H9 (cell line): ENCODE data around the gene MAN1A1. TPM values are rescaled to one million over a fixed set of nuclear protein-coding genes. Genes with fewer than 3 reads are reported as not detected.

ENCODE experiments used
- DNase-seq: peaks from one replicate; pipeline ENCODE4 v3.0.0-alpha.2; 2017
- H2AFZ ChIP-seq: one replicate; pipeline ENCODE4 v1.6.1; 2013; ENCODE audit warnings: mild to moderate bottlenecking, low read length, control low read depth, moderate library complexity
- H2AK5ac ChIP-seq: 2 replicates; pipeline ENCODE4 v1.6.1; 2013; ENCODE audit warnings: low read length, control low read depth, mixed read lengths; ENCODE audit not compliant: insufficient read length
- H2BK120ac ChIP-seq: one replicate; pipeline ENCODE4 v1.6.1; 2013; ENCODE audit warnings: low read depth, mild to moderate bottlenecking, low read length, control low read depth, inconsistent platforms; ENCODE audit not compliant: poor library complexity, severe bottlenecking
- H2BK12ac ChIP-seq: 2 replicates; pipeline ENCODE4 v1.6.1; 2013; ENCODE audit warnings: low read length, control low read depth, mixed read lengths, low read depth; ENCODE audit not compliant: insufficient read length
- H2BK15ac ChIP-seq: 2 replicates; pipeline ENCODE4 v1.6.1; 2013; ENCODE audit warnings: low read depth, low read length, control low read depth
- H2BK20ac ChIP-seq: one replicate; pipeline ENCODE4 v1.6.1; 2013; ENCODE audit warnings: low read depth, mild to moderate bottlenecking, low read length, control low read depth, inconsistent platforms; ENCODE audit not compliant: poor library complexity, severe bottlenecking
- H2BK5ac ChIP-seq: 2 replicates; pipeline ENCODE4 v1.6.1; 2013; ENCODE audit warnings: low read length, control low read depth, mixed read lengths; ENCODE audit not compliant: insufficient read length
- H3K14ac ChIP-seq: 2 replicates; pipeline ENCODE4 v1.6.1; 2013; ENCODE audit warnings: low read length, control low read depth; ENCODE audit not compliant: insufficient read depth
- H3K18ac ChIP-seq: 2 replicates; pipeline ENCODE4 v1.6.1; 2013; ENCODE audit warnings: low read depth, mild to moderate bottlenecking, mixed read lengths, low read length, control low read depth; ENCODE audit not compliant: insufficient read length
- H3K23ac ChIP-seq: 2 replicates; pipeline ENCODE4 v1.6.1; 2013; ENCODE audit warnings: low read length, control low read depth, mixed read lengths, low read depth; ENCODE audit not compliant: insufficient read length
- H3K23me2 ChIP-seq: 2 replicates; pipeline ENCODE4 v1.6.1; 2013; ENCODE audit warnings: low read depth, mild to moderate bottlenecking, mixed read lengths, low read length, control low read depth; ENCODE audit not compliant: insufficient read length, poor library complexity, severe bottlenecking
- H3K27ac ChIP-seq: 2 replicates; pipeline ENCODE4 v1.5.1; 2013; ENCODE audit warnings: low read length, control low read depth, mixed read lengths, low read depth; ENCODE audit not compliant: insufficient read length
- H3K27me3 ChIP-seq: 2 replicates; pipeline ENCODE4 v1.6.1; 2013; ENCODE audit warnings: low read length, control low read depth, inconsistent platforms; ENCODE audit not compliant: insufficient read depth
- H3K4ac ChIP-seq: 2 replicates; pipeline ENCODE4 v1.6.1; 2013; ENCODE audit warnings: low read depth, mild to moderate bottlenecking, control low read depth, inconsistent platforms, low read length, moderate library complexity
- H3K4me1 ChIP-seq: 2 replicates; pipeline ENCODE4 v1.6.1; 2013; ENCODE audit warnings: low read length, control low read depth, inconsistent platforms; ENCODE audit not compliant: insufficient read depth
- H3K4me2 ChIP-seq: 2 replicates; pipeline ENCODE4 v1.6.1; 2013; ENCODE audit warnings: low read length, control low read depth, mixed read lengths; ENCODE audit not compliant: insufficient read length, insufficient read depth
- H3K56ac ChIP-seq: 2 replicates; pipeline ENCODE4 v1.6.1; 2013; ENCODE audit warnings: low read depth, mild to moderate bottlenecking, mixed read lengths, low read length, control low read depth; ENCODE audit not compliant: insufficient read length
- H3K79me1 ChIP-seq: 2 replicates; pipeline ENCODE4 v1.6.1; 2013; ENCODE audit warnings: low read depth, mild to moderate bottlenecking, moderate library complexity, low read length, control low read depth, inconsistent platforms; ENCODE audit not compliant: insufficient read depth, poor library complexity, severe bottlenecking
- H3K79me2 ChIP-seq: 2 replicates; pipeline ENCODE4 v1.6.1; 2013; ENCODE audit warnings: low read length, control low read depth, inconsistent platforms; ENCODE audit not compliant: insufficient read depth
- H3K9ac ChIP-seq: 2 replicates; pipeline ENCODE4 v1.6.1; 2013; ENCODE audit warnings: low read length, control low read depth, mixed read lengths; ENCODE audit not compliant: insufficient read length; ENCODE audit errors: extremely low read depth
- H3K9me3 ChIP-seq: one replicate; pipeline ENCODE4 v1.6.1; 2013; ENCODE audit warnings: low read depth, low read length, inconsistent platforms; ENCODE audit not compliant: control insufficient read depth
- H3T11ph ChIP-seq: one replicate; pipeline ENCODE4 v1.6.1; 2013; ENCODE audit warnings: mild to moderate bottlenecking, low read length, control low read depth, inconsistent platforms
- H4K20me1 ChIP-seq: one replicate; pipeline ENCODE4 v1.6.1; 2013; ENCODE audit not compliant: control insufficient read depth, insufficient read length, insufficient read depth
- H4K5ac ChIP-seq: 2 replicates; pipeline ENCODE4 v1.6.1; 2013; ENCODE audit warnings: low read depth, mild to moderate bottlenecking, mixed read lengths, low read length, control low read depth; ENCODE audit not compliant: insufficient read length
- H4K8ac ChIP-seq: replicated peaks from 2 replicates; pipeline ENCODE4 v1.6.1; 2013; ENCODE audit warnings: low read length, control low read depth, mixed read lengths, low read depth; ENCODE audit not compliant: insufficient read length
- H4K91ac ChIP-seq: 2 replicates; pipeline ENCODE4 v1.6.1; 2013; ENCODE audit warnings: low read depth, mild to moderate bottlenecking, moderate library complexity, mixed read lengths, low read length, control low read depth; ENCODE audit not compliant: insufficient read length
- H3K27ac Mint-ChIP-seq, 3 experiments: 2 replicates in 2 of 3; 3 replicates in 1 of 3; pipeline ENCODE4 v1.8.0; 2020 to 2021; ENCODE audit warnings: mixed read lengths in 3 of 3, mild to moderate bottlenecking in 1 of 3, moderate library complexity in 1 of 3
- H3K27me3 Mint-ChIP-seq: 2 replicates; pipeline ENCODE4 v1.8.0; 2021; ENCODE audit warnings: low read depth, mild to moderate bottlenecking, moderate library complexity, mixed read lengths
- H3K36me3 Mint-ChIP-seq, 3 experiments: 2 replicates in 2 of 3; 3 replicates in 1 of 3; pipeline ENCODE4 v1.8.0; 2020 to 2021; ENCODE audit warnings: low read depth in 3 of 3, mixed read lengths in 3 of 3; ENCODE audit not compliant: insufficient read depth in 1 of 3
- H3K4me1 Mint-ChIP-seq, 2 experiments: 2 replicates each; pipeline ENCODE4 v1.8.0; 2020; ENCODE audit warnings: mixed read lengths in 2 of 2
- H3K4me3 Mint-ChIP-seq, 2 experiments: 2 replicates in 1 of 2; 3 replicates in 1 of 2; pipeline ENCODE4 v1.8.0; 2020 to 2021; ENCODE audit warnings: mild to moderate bottlenecking in 2 of 2, mixed read lengths in 2 of 2, moderate library complexity in 1 of 2
- H3K9me3 Mint-ChIP-seq, 2 experiments: 2 replicates in 1 of 2; 3 replicates in 1 of 2; pipeline ENCODE4 v1.8.0; 2020; ENCODE audit warnings: mild to moderate bottlenecking in 2 of 2, mixed read lengths in 2 of 2, moderate library complexity in 1 of 2
- CTCF ChIP-seq: fragments of 200-600 bp; sonication (generic); conservative IDR thresholded peaks from 3 replicates; pipeline ENCODE4 v1.8.0; 2021; ENCODE audit warnings: antibody characterized with exemption, mild to moderate bottlenecking
- WGBS: extraction: QIAGEN DNeasy Blood & Tissue Kit; methylation state at CpG from one replicate; pipeline ENCODE4 v1.1.7; 2013; ENCODE audit warnings: missing lambda C conversion rate, low lambda C conversion rate, mixed read lengths; ENCODE audit not compliant: insufficient read length; ENCODE audit errors: extremely low coverage; 5-methylcytosine and 5-hydroxymethylcytosine counted together
- total RNA-seq: library from RNA; stranded (reverse); gene quantifications from 2 replicates; pipeline ENCODE4 v1.2.1, GENCODE V29; 2021

Gene MAN1A1
- total RNA-seq, 1 experiment from 2014 or later, result 1.6 TPM

DNA sequence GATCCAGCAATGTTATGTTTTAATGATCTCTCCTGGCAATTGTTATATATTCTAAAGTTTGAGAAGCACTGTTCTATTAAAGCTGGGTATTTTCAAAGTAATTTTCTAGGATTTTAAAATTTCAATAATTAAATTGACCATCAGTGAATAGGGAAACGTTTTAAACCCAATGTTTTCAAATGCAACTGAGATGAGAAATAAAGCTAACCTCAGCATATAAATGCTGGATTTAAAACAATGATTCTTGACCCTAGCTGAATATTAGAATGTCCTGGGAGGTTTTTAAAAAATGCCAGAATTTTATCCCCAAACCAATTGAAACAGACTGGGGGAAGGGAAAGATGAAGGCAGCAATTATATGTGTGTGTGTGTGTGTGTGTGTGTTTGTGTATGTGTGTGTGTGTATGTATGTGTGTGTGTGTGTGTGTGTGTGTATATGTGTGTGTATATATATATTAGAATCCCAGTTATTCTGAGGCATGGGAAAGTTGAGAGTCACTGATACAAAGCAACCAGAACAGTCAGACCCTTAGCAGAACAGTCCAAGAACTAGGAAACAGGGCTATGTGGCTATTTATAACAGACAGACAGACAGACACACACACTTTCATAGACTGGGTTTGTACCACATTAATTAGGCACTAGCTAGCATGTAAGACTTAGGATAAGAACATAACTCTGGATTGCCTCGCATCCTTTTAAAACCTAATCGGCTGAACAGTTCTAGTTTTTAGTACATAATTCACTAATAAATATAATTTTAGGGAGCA is 107.8 kb downstream of the MAN1A1 start:
- H4K8ac ChIP-seq, result no peak overlapping the region
- no peak overlapping the region for H3K14ac ChIP-seq
- no peak overlapping the region for H3K23ac ChIP-seq
- H3K27ac ChIP-seq, result no peak overlapping the region
- no peaks in the 10 kb centered on the region for H3K79me1 ChIP-seq
- no peaks in the 10 kb centered on the region for H3K9me3 ChIP-seq
- no peak overlapping the region for H3K9ac ChIP-seq
- peaks cover 2% of the 10 kb centered on the region; the same call in 1 of the 2 replicates for H3K4me1 ChIP-seq
- no CpG with 5 or more reads among the region's 3 CpGs for WGBS
- no peak overlapping the region for H4K91ac ChIP-seq
- Mint-ChIP-seq H3K4me3 (no peak overlapping the region), H3K9me3 (no peaks in the 10 kb centered on the region; a peak in 1 of 5 replicates), H3K27me3 (no peaks in the 10 kb centered on the region), H3K4me1 (peaks cover 12 to 17% of the 10 kb centered on the region in 2 experiments; a peak in 3 of 4 replicates), H3K27ac (no peak overlapping the region), H3K36me3 (no peaks in the 10 kb centered on the region; a peak in 1 of 7 replicates)
- H2BK5ac ChIP-seq, result no peak overlapping the region
- H3K18ac ChIP-seq, result peak overlapping the region; percentile 46
- no peaks in the 10 kb centered on the region for H3K27me3 ChIP-seq
- H3K4me2 ChIP-seq, result no peak overlapping the region
- no peak overlapping the region for H2BK20ac ChIP-seq
- H3T11ph ChIP-seq, result no peak overlapping the region
- H2BK12ac ChIP-seq, result no peak overlapping the region
- H3K56ac ChIP-seq, result no peak overlapping the region
- no peak overlapping the region for H3K4ac ChIP-seq
- no peak overlapping the region for H2AFZ ChIP-seq
- H2BK120ac ChIP-seq, result no peak overlapping the region
- H2BK15ac ChIP-seq, result no peak overlapping the region
- DNase-seq, result no peak
- no peaks in the 10 kb centered on the region for H4K20me1 ChIP-seq
- H2AK5ac ChIP-seq, result no peak overlapping the region
- no peaks in the 10 kb centered on the region for H3K23me2 ChIP-seq
- H3K79me2 ChIP-seq, result no peaks in the 10 kb centered on the region
- H4K5ac ChIP-seq, result no peak overlapping the region
- TF ChIP-seq CTCF, result no peak
